Measurements from ENCODE around the gene CCDC149. TPM values are rescaled to one million over a fixed set of nuclear protein-coding genes. Genes with fewer than 3 reads are reported as not detected.

CCDC149 gene
- total RNA-seq, 1 experiment from 2014 or later = 7.9 TPM

DNA sequence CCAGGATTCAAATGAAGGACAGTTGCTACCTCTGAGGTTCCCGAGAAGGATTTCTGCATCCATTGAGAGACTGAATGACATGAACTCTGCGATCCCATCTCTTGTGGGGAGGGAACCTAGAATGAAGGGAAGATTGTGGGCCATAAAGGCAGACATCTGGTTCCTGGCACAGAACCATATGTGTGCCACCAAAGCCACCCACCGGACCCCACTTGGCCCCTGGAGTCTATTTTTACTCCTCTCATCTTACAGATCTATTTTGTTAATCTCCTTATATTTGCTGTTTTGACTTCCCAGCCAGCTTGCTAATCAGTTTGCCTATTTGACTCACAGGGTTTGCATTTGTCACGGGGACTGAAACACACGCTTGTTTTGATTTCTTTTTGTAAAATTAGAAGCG, 110.2 kb downstream of the CCDC149 start:
- intact Hi-C loops (cut with micrococcal nuclease) = no loop called here
- no peak overlapping the region for H3K4me2 ChIP-seq (ENCODE audit: low read length)
- no TSS peak for BruUV-seq (replicated peaks)

GRCh38 chr4:24801136-24801855, 111.5 kb downstream of the CCDC149 start:
- CTCF ChIA-PET = no interaction called here
- no peaks in the 10 kb centered on the region for H3K36me3 ChIP-seq (ENCODE audit: low read depth, low read length)

More for the DNA sequence above, 110.2 kb downstream of the CCDC149 start:
- POLR2A ChIA-PET (ENCODE audit: unreplicated experiment) = no interaction called here
- Histone ChIP-seq H3K27ac (ENCODE audit: low read length) (no peak overlapping the region), H3K4me3 (ENCODE audit: low read length) (no peak overlapping the region), H3K9me2 (replicated peaks; ENCODE audit: low read length) (no peaks in the 10 kb centered on the region), H3K9me3 (ENCODE audit: low read length) (no peaks in the 10 kb centered on the region), H2AFZ (ENCODE audit: low read length) (no peak overlapping the region), H3K4me1 (ENCODE audit: insufficient read depth, low read length) (no peaks in the 10 kb centered on the region), H3K79me2 (ENCODE audit: low read length) (no peaks in the 10 kb centered on the region), H3K9ac (ENCODE audit: low read length) (no peak overlapping the region), H3K36me3 (ENCODE audit: low read depth, low read length) (no peaks in the 10 kb centered on the region), H4K20me1 (ENCODE audit: low read length) (no peaks in the 10 kb centered on the region), H3K27me3 (ENCODE audit: low read length) (no peaks in the 10 kb centered on the region), H3F3A (ENCODE audit: low read length, unreplicated experiment) (no peaks in the 10 kb centered on the region)
- TF ChIP-seq CTCF (conservative IDR thresholded peaks at IDR 0.05; ENCODE audit: low read depth, low read length) (no peak), EZH2phosphoT487 (IDR thresholded peaks at IDR 0.05; ENCODE audit: borderline replicate concordance, low read length) (no peak), EZH2 (IDR thresholded peaks at IDR 0.05; ENCODE audit: low read length, unreplicated experiment) (no peak)
- no peak for DNase-seq
- CTCF ChIA-PET = no interaction called here
- ATAC-seq = no peak

More at GRCh38 chr4:24801136-24801855, 111.5 kb downstream of the CCDC149 start:
- no TSS peak for BruUV-seq (replicated peaks)
- TF ChIP-seq EZH2phosphoT487 (IDR thresholded peaks at IDR 0.05; ENCODE audit: borderline replicate concordance, low read length) = no peak
- no peak for TF ChIP-seq CTCF (conservative IDR thresholded peaks at IDR 0.05; ENCODE audit: low read depth, low read length)
- no peak for TF ChIP-seq EZH2 (IDR thresholded peaks at IDR 0.05; ENCODE audit: low read length, unreplicated experiment)
- no peak overlapping the region for H2AFZ ChIP-seq (ENCODE audit: low read length)
- H3K27ac ChIP-seq (ENCODE audit: low read length) = no peak overlapping the region
- intact Hi-C loops (cut with micrococcal nuclease) = no loop called here
- H3K4me1 ChIP-seq (ENCODE audit: insufficient read depth, low read length) = no peaks in the 10 kb centered on the region
- H3K4me2 ChIP-seq (ENCODE audit: low read length) = no peak overlapping the region
- no peaks in the 10 kb centered on the region for H3K79me2 ChIP-seq (ENCODE audit: low read length)
- no peaks in the 10 kb centered on the region for H3K9me2 ChIP-seq (replicated peaks; ENCODE audit: low read length)
- no peak for DNase-seq
- no peaks in the 10 kb centered on the region for H3F3A ChIP-seq (ENCODE audit: low read length, unreplicated experiment)
- no peak for ATAC-seq
- no peaks in the 10 kb centered on the region for H3K9me3 ChIP-seq (ENCODE audit: low read length)
- H4K20me1 ChIP-seq (ENCODE audit: low read length) = no peaks in the 10 kb centered on the region
- POLR2A ChIA-PET (ENCODE audit: unreplicated experiment) = interaction anchor here (0.6 kb wide), 1 partner anchor 203 kb away, joined by 3 read pairs; no protein-coding TSS in a partner anchor
- H3K9ac ChIP-seq (ENCODE audit: low read length) = no peak overlapping the region
- no peak overlapping the region for H3K4me3 ChIP-seq (ENCODE audit: low read length)
- H3K27me3 ChIP-seq (ENCODE audit: low read length) = no peaks in the 10 kb centered on the region
